Measurements from ENCODE around the gene TSC22D4.

DNA sequence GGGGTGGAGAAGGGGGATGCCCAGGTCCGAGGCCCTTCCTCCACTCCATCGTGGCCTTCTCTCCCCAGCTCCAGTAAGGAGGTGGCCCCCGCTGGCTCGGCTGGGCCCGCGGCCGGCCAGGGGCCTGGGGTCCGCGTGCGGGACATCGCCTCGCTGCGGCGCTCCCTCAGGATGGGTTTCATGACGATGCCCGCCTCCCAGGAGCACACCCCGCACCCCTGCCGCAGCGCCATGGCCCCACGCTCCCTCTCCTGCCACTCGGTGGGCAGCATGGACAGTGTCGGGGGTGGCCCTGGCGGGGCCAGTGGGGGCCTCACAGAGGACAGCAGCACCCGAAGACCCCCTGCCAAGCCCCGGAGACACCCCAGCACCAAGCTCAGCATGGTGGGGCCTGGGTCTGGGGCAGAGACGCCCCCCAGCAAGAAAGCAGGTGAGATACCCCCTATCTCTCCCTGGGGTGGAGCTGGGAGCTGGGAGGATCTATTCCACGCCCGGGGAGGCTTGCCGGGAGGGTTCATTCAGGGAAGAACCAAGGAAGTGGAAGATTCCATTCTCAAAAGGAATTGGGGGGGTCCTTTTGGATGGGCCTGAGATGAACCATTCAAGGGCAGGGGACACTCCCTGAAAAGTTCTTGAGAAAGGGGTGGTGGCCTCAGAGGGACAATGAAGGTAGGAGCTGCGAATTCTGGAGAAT lies 7.9 kb upstream of the TSC22D4 start:
- TF ChIP-seq, protein P1, sequence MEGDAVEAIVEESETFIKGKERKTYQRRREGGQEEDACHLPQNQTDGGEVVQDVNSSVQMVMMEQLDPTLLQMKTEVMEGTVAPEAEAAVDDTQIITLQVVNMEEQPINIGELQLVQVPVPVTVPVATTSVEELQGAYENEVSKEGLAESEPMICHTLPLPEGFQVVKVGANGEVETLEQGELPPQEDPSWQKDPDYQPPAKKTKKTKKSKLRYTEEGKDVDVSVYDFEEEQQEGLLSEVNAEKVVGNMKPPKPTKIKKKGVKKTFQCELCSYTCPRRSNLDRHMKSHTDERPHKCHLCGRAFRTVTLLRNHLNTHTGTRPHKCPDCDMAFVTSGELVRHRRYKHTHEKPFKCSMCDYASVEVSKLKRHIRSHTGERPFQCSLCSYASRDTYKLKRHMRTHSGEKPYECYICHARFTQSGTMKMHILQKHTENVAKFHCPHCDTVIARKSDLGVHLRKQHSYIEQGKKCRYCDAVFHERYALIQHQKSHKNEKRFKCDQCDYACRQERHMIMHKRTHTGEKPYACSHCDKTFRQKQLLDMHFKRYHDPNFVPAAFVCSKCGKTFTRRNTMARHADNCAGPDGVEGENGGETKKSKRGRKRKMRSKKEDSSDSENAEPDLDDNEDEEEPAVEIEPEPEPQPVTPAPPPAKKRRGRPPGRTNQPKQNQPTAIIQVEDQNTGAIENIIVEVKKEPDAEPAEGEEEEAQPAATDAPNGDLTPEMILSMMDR (IDR thresholded peaks at IDR 0.05), result no peak
- no peak for TF ChIP-seq POLR2A (IDR thresholded peaks at IDR 0.05)

Data from lower leg skin (tissue), 3 donors.